Measurements from ENCODE around the gene LDB2.

Gene LDB2

DNA sequence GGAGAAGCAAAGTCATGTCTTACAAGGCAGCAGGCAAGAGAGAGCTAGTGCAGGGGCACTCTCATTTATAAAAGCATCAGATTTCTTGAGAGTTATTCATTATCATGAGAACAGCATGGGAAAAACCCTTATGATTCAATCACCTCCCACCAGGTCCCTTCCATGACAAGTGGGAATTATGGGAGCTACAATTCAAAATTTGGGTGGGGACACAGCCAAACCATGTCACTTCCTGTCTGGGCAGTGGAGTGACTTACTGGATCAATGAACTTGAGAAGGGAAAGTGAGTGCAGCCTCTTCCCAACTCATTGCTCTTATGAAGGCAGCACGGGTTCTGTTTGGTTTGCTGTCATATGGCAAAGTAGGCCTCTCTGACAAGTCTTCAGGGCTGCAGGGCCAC lies 410.4 kb downstream of the LDB2 start:
- peaks cover 36% of the 10 kb centered on the region for H3K9me3 Mint-ChIP-seq
- no peak for DNase-seq
- peaks cover 12% of the 10 kb centered on the region for H3K4me1 Mint-ChIP-seq
- peaks cover 22% of the 10 kb centered on the region for H3K36me3 Mint-ChIP-seq (ENCODE audit: low read depth)
- H3K27ac Mint-ChIP-seq = no peak overlapping the region
- TF ChIP-seq, protein P1, sequence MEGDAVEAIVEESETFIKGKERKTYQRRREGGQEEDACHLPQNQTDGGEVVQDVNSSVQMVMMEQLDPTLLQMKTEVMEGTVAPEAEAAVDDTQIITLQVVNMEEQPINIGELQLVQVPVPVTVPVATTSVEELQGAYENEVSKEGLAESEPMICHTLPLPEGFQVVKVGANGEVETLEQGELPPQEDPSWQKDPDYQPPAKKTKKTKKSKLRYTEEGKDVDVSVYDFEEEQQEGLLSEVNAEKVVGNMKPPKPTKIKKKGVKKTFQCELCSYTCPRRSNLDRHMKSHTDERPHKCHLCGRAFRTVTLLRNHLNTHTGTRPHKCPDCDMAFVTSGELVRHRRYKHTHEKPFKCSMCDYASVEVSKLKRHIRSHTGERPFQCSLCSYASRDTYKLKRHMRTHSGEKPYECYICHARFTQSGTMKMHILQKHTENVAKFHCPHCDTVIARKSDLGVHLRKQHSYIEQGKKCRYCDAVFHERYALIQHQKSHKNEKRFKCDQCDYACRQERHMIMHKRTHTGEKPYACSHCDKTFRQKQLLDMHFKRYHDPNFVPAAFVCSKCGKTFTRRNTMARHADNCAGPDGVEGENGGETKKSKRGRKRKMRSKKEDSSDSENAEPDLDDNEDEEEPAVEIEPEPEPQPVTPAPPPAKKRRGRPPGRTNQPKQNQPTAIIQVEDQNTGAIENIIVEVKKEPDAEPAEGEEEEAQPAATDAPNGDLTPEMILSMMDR (IDR thresholded peaks at IDR 0.05) = no peak
- peaks cover 4% of the 10 kb centered on the region for H3K27me3 Mint-ChIP-seq (ENCODE audit: low read depth, poor library complexity)
- peak overlapping the region; percentile 24 for H3K4me3 Mint-ChIP-seq

- no peak for DNase-seq
- TF ChIP-seq, protein P1 (IDR thresholded peaks at IDR 0.05) = no peak
- H3K27me3 Mint-ChIP-seq (ENCODE audit: low read depth, poor library complexity) = peaks cover 4% of the 10 kb centered on the region
- H3K36me3 Mint-ChIP-seq (ENCODE audit: low read depth) = peaks cover 18% of the 10 kb centered on the region
- H3K4me1 Mint-ChIP-seq = peaks cover 12% of the 10 kb centered on the region
- H3K9me3 Mint-ChIP-seq = peaks cover 25% of the 10 kb centered on the region
- no peak overlapping the region for H3K27ac Mint-ChIP-seq
- no peak overlapping the region for H3K4me3 Mint-ChIP-seq
These were observed 413.7 kb downstream of the LDB2 start for GRCh38 chr4:16484711-16485110.

- H3K9me3 Mint-ChIP-seq = peaks cover 15% of the 10 kb centered on the region
- DNase-seq = no peak
- peaks cover 2% of the 10 kb centered on the region for H3K4me1 Mint-ChIP-seq
- no peak overlapping the region for H3K4me3 Mint-ChIP-seq
- TF ChIP-seq, protein P1 (IDR thresholded peaks at IDR 0.05) = no peak
- no peak overlapping the region for H3K27ac Mint-ChIP-seq
- peaks cover 4% of the 10 kb centered on the region for H3K27me3 Mint-ChIP-seq (ENCODE audit: low read depth, poor library complexity)
- peaks cover 8% of the 10 kb centered on the region for H3K36me3 Mint-ChIP-seq (ENCODE audit: low read depth)
These were observed 414.9 kb downstream of the LDB2 start for GRCh38 chr4:16483540-16483939.

- H3K4me3 Mint-ChIP-seq = no peak overlapping the region
- peaks cover 4% of the 10 kb centered on the region for H3K27me3 Mint-ChIP-seq (ENCODE audit: low read depth, poor library complexity)
- H3K9me3 Mint-ChIP-seq = peaks cover 17% of the 10 kb centered on the region
- TF ChIP-seq, protein P1 (IDR thresholded peaks at IDR 0.05) = no peak
- peaks cover 4% of the 10 kb centered on the region for H3K36me3 Mint-ChIP-seq (ENCODE audit: low read depth)
- DNase-seq = no peak
- H3K27ac Mint-ChIP-seq = no peak overlapping the region
- H3K4me1 Mint-ChIP-seq = no peaks in the 10 kb centered on the region
These were observed 418.4 kb downstream of the LDB2 start for GRCh38 chr4:16480011-16480410.

GRCh38 chr4:16472537-16472936 lies 425.9 kb downstream of the LDB2 start:
- no peak overlapping the region for H3K27ac Mint-ChIP-seq
- peaks cover 3% of the 10 kb centered on the region for H3K27me3 Mint-ChIP-seq (ENCODE audit: low read depth, poor library complexity)
- no peak for DNase-seq
- TF ChIP-seq, protein P1 (IDR thresholded peaks at IDR 0.05) = no peak
- H3K9me3 Mint-ChIP-seq = peaks cover 54% of the 10 kb centered on the region
- no peak overlapping the region for H3K4me3 Mint-ChIP-seq
- peaks cover 21% of the 10 kb centered on the region for H3K36me3 Mint-ChIP-seq (ENCODE audit: low read depth)
- H3K4me1 Mint-ChIP-seq = no peaks in the 10 kb centered on the region

DNA sequence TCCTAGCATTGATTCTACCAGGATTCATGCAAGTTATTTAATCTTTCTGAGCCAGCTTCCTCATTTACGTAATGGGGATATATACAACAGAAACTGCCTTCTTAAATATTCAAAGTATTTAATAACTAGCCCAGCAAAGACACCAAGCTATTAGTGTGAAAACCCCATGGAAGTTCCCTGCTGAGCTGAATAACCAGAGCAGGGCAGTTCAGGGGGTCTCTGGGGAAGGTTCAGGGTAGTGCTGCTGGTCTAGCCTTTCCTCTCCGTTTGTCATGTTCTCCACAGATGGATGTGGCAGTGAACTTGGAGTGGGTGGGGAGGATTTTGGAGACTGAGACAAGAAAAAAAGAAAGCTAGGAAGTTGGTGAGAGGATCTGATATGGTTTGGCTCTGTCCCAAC lies 431.4 kb downstream of the LDB2 start:
- Mint-ChIP-seq H3K27me3 (ENCODE audit: low read depth, poor library complexity) (peaks cover 3% of the 10 kb centered on the region), H3K4me3 (no peak overlapping the region), H3K4me1 (peaks cover 22% of the 10 kb centered on the region), H3K9me3 (peaks cover 27% of the 10 kb centered on the region), H3K36me3 (ENCODE audit: low read depth) (no peaks in the 10 kb centered on the region), H3K27ac (no peak overlapping the region)
- DNase-seq = no peak
- TF ChIP-seq, protein P1 (IDR thresholded peaks at IDR 0.05) = no peak

Data from nephron progenitor cell (in vitro differentiated cells).